ENCODE results near the gene CAPN12. TPM values are rescaled to one million over a fixed set of nuclear protein-coding genes. Genes with fewer than 3 reads are reported as not detected.

The CAPN12 gene
- total RNA-seq, 1 experiment from 2014 or later, result not detected

GRCh38 chr19:38721979-38722773, 22.1 kb downstream of the CAPN12 start:
- DNase-seq (ENCODE audit: unreplicated experiment), result no peak
- POLR2A ChIA-PET, result interaction anchor here (0.6 to 2.1 kb wide), 4 partner anchors 10 to 69 kb away, joined by 3 to 7 read pairs (median 3); no protein-coding TSS in a partner anchor

GRCh38 chr19:38721496-38721895, 22.8 kb downstream of the CAPN12 start:
- Mint-ChIP-seq H3K27ac (ENCODE audit: low read depth, unreplicated experiment) (no peak overlapping the region), H3K4me3 (ENCODE audit: unreplicated experiment) (no peak overlapping the region), H3K9me3 (ENCODE audit: unreplicated experiment) (no peaks in the 10 kb centered on the region), H3K4me1 (ENCODE audit: insufficient read depth, unreplicated experiment) (peaks cover 13% of the 10 kb centered on the region), H3K27me3 (ENCODE audit: insufficient read depth, unreplicated experiment) (no peaks in the 10 kb centered on the region), H3K36me3 (ENCODE audit: insufficient read depth, unreplicated experiment) (peaks cover 89% of the 10 kb centered on the region)
- no peak for DNase-seq (ENCODE audit: unreplicated experiment)
- ChIA-PET POLR2A (interaction anchor here (0.6 kb wide), 1 partner anchor 18 kb away, joined by 3 read pairs; no protein-coding TSS in a partner anchor), CTCF (interaction anchor here (0.6 kb wide), 1 partner anchor 87 kb away, joined by 3 read pairs; no protein-coding TSS in a partner anchor)
- intact Hi-C loops (cut with micrococcal nuclease), result no loop called here
- no TSS peak for BruUV-seq (replicated peaks)
- no peak for TF ChIP-seq CTCF (IDR thresholded peaks at IDR 0.05; ENCODE audit: unreplicated experiment)

More at GRCh38 chr19:38721979-38722773, 22.1 kb downstream of the CAPN12 start:
- H3K36me3 Mint-ChIP-seq (ENCODE audit: insufficient read depth, unreplicated experiment), result peaks cover 89% of the 10 kb centered on the region
- peaks cover 13% of the 10 kb centered on the region for H3K4me1 Mint-ChIP-seq (ENCODE audit: insufficient read depth, unreplicated experiment)
- TF ChIP-seq CTCF (IDR thresholded peaks at IDR 0.05; ENCODE audit: unreplicated experiment), result no peak
- no peaks in the 10 kb centered on the region for H3K9me3 Mint-ChIP-seq (ENCODE audit: unreplicated experiment)
- H3K27ac Mint-ChIP-seq (ENCODE audit: low read depth, unreplicated experiment), result no peak overlapping the region
- intact Hi-C loops (cut with micrococcal nuclease), result no loop called here
- CTCF ChIA-PET, result interaction anchor here (0.6 to 1.4 kb wide), 5 partner anchors 21 to 178 kb away, joined by 3 to 4 read pairs (median 3); no protein-coding TSS in a partner anchor
- H3K27me3 Mint-ChIP-seq (ENCODE audit: insufficient read depth, unreplicated experiment), result no peaks in the 10 kb centered on the region
- no peak overlapping the region for H3K4me3 Mint-ChIP-seq (ENCODE audit: unreplicated experiment)
- no TSS peak for BruUV-seq (replicated peaks)

GRCh38 chr19:38720559-38721236, 23.6 kb downstream of the CAPN12 start:
- DNase-seq (ENCODE audit: unreplicated experiment), result no peak
- H3K36me3 Mint-ChIP-seq (ENCODE audit: insufficient read depth, unreplicated experiment), result peaks cover 90% of the 10 kb centered on the region
- peaks cover 13% of the 10 kb centered on the region for H3K4me1 Mint-ChIP-seq (ENCODE audit: insufficient read depth, unreplicated experiment)
- ChIA-PET CTCF (interaction anchor here (0.5 to 1.2 kb wide), 4 partner anchors 8 to 407 kb away, joined by 3 to 4 read pairs (median 3); no protein-coding TSS in a partner anchor), POLR2A (interaction anchor here (0.6 to 2.3 kb wide), 2 partner anchors 11 to 72 kb away, joined by 4 to 10 read pairs; no protein-coding TSS in a partner anchor)
- TF ChIP-seq CTCF (IDR thresholded peaks at IDR 0.05; ENCODE audit: unreplicated experiment), result no peak
- H3K9me3 Mint-ChIP-seq (ENCODE audit: unreplicated experiment), result no peaks in the 10 kb centered on the region
- no TSS peak for BruUV-seq (replicated peaks)
- intact Hi-C loops (cut with micrococcal nuclease), result no loop called here
- H3K27ac Mint-ChIP-seq (ENCODE audit: low read depth, unreplicated experiment), result no peak overlapping the region
- no peak overlapping the region for H3K4me3 Mint-ChIP-seq (ENCODE audit: unreplicated experiment)
- no peaks in the 10 kb centered on the region for H3K27me3 Mint-ChIP-seq (ENCODE audit: insufficient read depth, unreplicated experiment)
